OCI-LY1 (cell line): ENCODE measurements around the gene SEZ6.

Experiments
- H2AFZ ChIP-seq: fragments of 200-600 bp; sonication (generic), shearing (Covaris generic); 2 replicates; pipeline ENCODE4 v1.6.0; 2014; ENCODE audit warnings: antibody characterized with exemption, mild to moderate bottlenecking, low read length
- H3F3A ChIP-seq: fragments of 200-600 bp; sonication (generic), shearing (Covaris generic); 2 replicates; pipeline ENCODE4 v1.6.0; 2014; ENCODE audit warnings: mild to moderate bottlenecking, antibody characterized with exemption, low read length, moderate library complexity; ENCODE audit not compliant: insufficient read depth
- H3K27ac ChIP-seq: fragments of 200-600 bp; sonication (generic); 2 replicates; pipeline ENCODE4 v1.5.1; 2014; ENCODE audit warnings: low read length, mixed run types, mild to moderate bottlenecking, low read depth; ENCODE audit not compliant: poor library complexity, severe bottlenecking
- H3K27me3 ChIP-seq: fragments of 200-600 bp; sonication (generic); 2 replicates; pipeline ENCODE4 v1.6.0; 2014; ENCODE audit warnings: antibody characterized with exemption, mild to moderate bottlenecking, low read length, moderate library complexity; ENCODE audit not compliant: insufficient read depth
- H3K36me3 ChIP-seq: fragments of 200-600 bp; sonication (generic); 2 replicates; pipeline ENCODE4 v1.6.1; 2014; ENCODE audit warnings: mild to moderate bottlenecking, antibody characterized with exemption, low read length, moderate library complexity, mixed read lengths; ENCODE audit not compliant: insufficient read depth
- H3K4me1 ChIP-seq: fragments of 200-600 bp; sonication (generic); 2 replicates; pipeline ENCODE4 v1.5.1; 2014; ENCODE audit warnings: mild to moderate bottlenecking, low read length, moderate library complexity; ENCODE audit not compliant: insufficient read depth, severe bottlenecking
- H3K4me2 ChIP-seq: fragments of 200-600 bp; sonication (generic), shearing (Covaris generic); 2 replicates; pipeline ENCODE4 v1.6.1; 2014; ENCODE audit warnings: low read length
- H3K4me3 ChIP-seq: fragments of 200-600 bp; sonication (generic); 2 replicates; pipeline ENCODE4 v1.5.1; 2014; ENCODE audit warnings: low read length, low read depth, mild to moderate bottlenecking, mixed read lengths; ENCODE audit not compliant: poor library complexity, severe bottlenecking
- H3K79me2 ChIP-seq: fragments of 200-600 bp; shearing (Covaris generic); 2 replicates; pipeline ENCODE4 v1.6.1; 2016; ENCODE audit warnings: mixed run types, low read length, mixed read lengths; ENCODE audit not compliant: insufficient read depth
- H3K9ac ChIP-seq: fragments of 200-600 bp; sonication (generic), shearing (Covaris generic); 2 replicates; pipeline ENCODE4 v1.6.1; 2014; ENCODE audit warnings: mild to moderate bottlenecking, low read length, mixed read lengths
- H3K9me2 ChIP-seq: fragments of 200-600 bp; sonication (generic), shearing (Covaris generic); 2 replicates; pipeline ENCODE4 v1.6.1; 2014; ENCODE audit warnings: low read depth, mild to moderate bottlenecking, low read length, mixed read lengths
- H3K9me3 ChIP-seq: fragments of 200-600 bp; shearing (Covaris generic); 2 replicates; pipeline ENCODE4 v1.6.1; 2014; ENCODE audit warnings: low read length, mixed read lengths
- H4K20me1 ChIP-seq: fragments of 200-600 bp; sonication (generic), shearing (Covaris generic); 2 replicates; pipeline ENCODE4 v1.6.0; 2016; ENCODE audit warnings: mild to moderate bottlenecking, low read length; ENCODE audit not compliant: insufficient read depth
- CTCF ChIP-seq: fragments of 200-600 bp; sonication (generic), shearing (Covaris generic); IDR thresholded peaks from 2 replicates; pipeline ENCODE4 v1.5.1; 2017; ENCODE audit warnings: mild to moderate bottlenecking, antibody characterized with exemption, low read length, moderate library complexity, mixed read lengths
- EZH2 ChIP-seq: fragments of 200-600 bp; sonication (generic), shearing (Covaris generic); IDR thresholded peaks from 2 replicates; pipeline ENCODE4 v1.8.0; 2017; ENCODE audit warnings: borderline replicate concordance, mixed run types, mild to moderate bottlenecking, antibody characterized with exemption, low read length, moderate library complexity, mixed read lengths

Gene SEZ6

GRCh38 chr17:29010129-29010528 lies 4.3 kb upstream of the SEZ6 start:
- no peak overlapping the region for H2AFZ ChIP-seq
- peaks cover 12% of the 10 kb centered on the region for H3K27me3 ChIP-seq
- no peaks in the 10 kb centered on the region for H3K9me2 ChIP-seq
- no peak overlapping the region for H3K4me2 ChIP-seq
- no peak overlapping the region for H3K9ac ChIP-seq
- no peaks in the 10 kb centered on the region for H3K36me3 ChIP-seq
- H3K79me2 ChIP-seq = no peaks in the 10 kb centered on the region
- no peaks in the 10 kb centered on the region for H3K4me1 ChIP-seq
- no peaks in the 10 kb centered on the region for H4K20me1 ChIP-seq
- no peak overlapping the region for H3K4me3 ChIP-seq
- no peaks in the 10 kb centered on the region for H3K9me3 ChIP-seq
- H3F3A ChIP-seq = no peaks in the 10 kb centered on the region
- no peak overlapping the region for H3K27ac ChIP-seq
- TF ChIP-seq EZH2 (no peak), CTCF (no peak)

- no peaks in the 10 kb centered on the region for H3K4me1 ChIP-seq
- peaks cover 8% of the 10 kb centered on the region; the same call in 1 of the 2 replicates for H3K27me3 ChIP-seq
- H3K9me2 ChIP-seq = no peaks in the 10 kb centered on the region
- no peaks in the 10 kb centered on the region for H4K20me1 ChIP-seq
- H3K4me3 ChIP-seq = no peak overlapping the region
- no peaks in the 10 kb centered on the region for H3F3A ChIP-seq
- H3K36me3 ChIP-seq = no peaks in the 10 kb centered on the region
- no peak overlapping the region for H3K4me2 ChIP-seq
- H3K9me3 ChIP-seq = no peaks in the 10 kb centered on the region
- no peak overlapping the region for H3K9ac ChIP-seq
- H3K79me2 ChIP-seq = no peaks in the 10 kb centered on the region
- H2AFZ ChIP-seq = no peak overlapping the region
- TF ChIP-seq EZH2 = no peak
- no peak for TF ChIP-seq CTCF
- H3K27ac ChIP-seq = no peak overlapping the region
Measured at GRCh38 chr17:29008591-29008990, 2.8 kb upstream of the SEZ6 start.

GRCh38 chr17:29007860-29008455 lies 2.1 kb upstream of the SEZ6 start:
- H4K20me1 ChIP-seq = no peaks in the 10 kb centered on the region
- no peaks in the 10 kb centered on the region for H3K4me1 ChIP-seq
- H3K27me3 ChIP-seq = peaks cover 8% of the 10 kb centered on the region; the same call in 1 of the 2 replicates
- no peaks in the 10 kb centered on the region for H3K36me3 ChIP-seq
- no peaks in the 10 kb centered on the region for H3K79me2 ChIP-seq
- H3F3A ChIP-seq = no peaks in the 10 kb centered on the region
- no peak overlapping the region for H2AFZ ChIP-seq
- no peak overlapping the region for H3K27ac ChIP-seq
- H3K9ac ChIP-seq = no peak overlapping the region
- TF ChIP-seq EZH2 = no peak
- TF ChIP-seq CTCF = no peak
- no peak overlapping the region for H3K4me3 ChIP-seq
- no peaks in the 10 kb centered on the region for H3K9me3 ChIP-seq
- no peak overlapping the region for H3K4me2 ChIP-seq
- no peaks in the 10 kb centered on the region for H3K9me2 ChIP-seq
